Peyer's patch (tissue), 4 donors: ENCODE results near the gene ELL2. TPM values are rescaled to one million over a fixed set of nuclear protein-coding genes. Genes with fewer than 3 reads are reported as not detected.

ENCODE experiments used
- DNase-seq, 3 donors: peaks; one replicate each; pipeline ENCODE4 v3.0.0-alpha.2; 2017 to 2019
- H3K27ac ChIP-seq, 4 donors: fragments of 200-600 bp; sonication (generic); one replicate each; pipeline ENCODE4 v1.5.1; 2016 to 2019
- H3K27me3 ChIP-seq, 2 donors: fragments of 200-600 bp; sonication (generic); one replicate each; pipeline ENCODE4 v1.5.1; 2019
- H3K36me3 ChIP-seq, 3 donors: fragments of 200-600 bp; sonication (generic); one replicate each; pipeline ENCODE4 v1.5.1; 2016 to 2019
- H3K4me1 ChIP-seq, 4 donors: fragments of 200-600 bp; sonication (generic); one replicate each; pipeline ENCODE4 v1.5.1; 2016 to 2019
- H3K4me3 ChIP-seq, 4 donors: fragments of 200-600 bp; sonication (generic); 1 replicate in 3 of 4; 2 replicates in 1 of 4; pipeline ENCODE4 v1.5.1; 2016 to 2019; ENCODE audit warnings: mild to moderate bottlenecking in 1 of 4
- H3K9me3 ChIP-seq, 4 donors: fragments of 200-600 bp; sonication (generic); one replicate each; pipeline ENCODE4 v1.5.1; 2016 to 2019; ENCODE audit warnings: mild to moderate bottlenecking in 1 of 4
- POLR2A ChIP-seq, 2 donors: fragments of 450-650 bp; IDR thresholded peaks; one replicate each; pipeline ENCODE4 v1.5.1; 2017; ENCODE audit warnings: antibody characterized with exemption in 2 of 2, mild to moderate bottlenecking in 2 of 2, moderate library complexity in 2 of 2
- total RNA-seq, 4 donors: library from RNA; depleted of rRNA; stranded (reverse); fragments of >200 nt; gene quantifications; one replicate each; pipeline ENCODE4 v1.1.0, GENCODE V29; 2016
- TF ChIP-seq, protein P1 (sequence below), 6 experiments: fragments of 450-650 bp in 4 of 6; fragments of 200-600 bp in 2 of 6; sonication (generic) in 1 of 6; IDR thresholded peaks; one replicate each; pipeline ENCODE4 v1.5.1; 2017 to 2019; ENCODE audit warnings: antibody characterized with exemption in 6 of 6, mild to moderate bottlenecking in 3 of 6, moderate library complexity in 1 of 6

The ELL2 gene
- total RNA-seq, 4 donors from 2014 or later = 27.9 to 88.3 (median 38.7) TPM

DNA sequence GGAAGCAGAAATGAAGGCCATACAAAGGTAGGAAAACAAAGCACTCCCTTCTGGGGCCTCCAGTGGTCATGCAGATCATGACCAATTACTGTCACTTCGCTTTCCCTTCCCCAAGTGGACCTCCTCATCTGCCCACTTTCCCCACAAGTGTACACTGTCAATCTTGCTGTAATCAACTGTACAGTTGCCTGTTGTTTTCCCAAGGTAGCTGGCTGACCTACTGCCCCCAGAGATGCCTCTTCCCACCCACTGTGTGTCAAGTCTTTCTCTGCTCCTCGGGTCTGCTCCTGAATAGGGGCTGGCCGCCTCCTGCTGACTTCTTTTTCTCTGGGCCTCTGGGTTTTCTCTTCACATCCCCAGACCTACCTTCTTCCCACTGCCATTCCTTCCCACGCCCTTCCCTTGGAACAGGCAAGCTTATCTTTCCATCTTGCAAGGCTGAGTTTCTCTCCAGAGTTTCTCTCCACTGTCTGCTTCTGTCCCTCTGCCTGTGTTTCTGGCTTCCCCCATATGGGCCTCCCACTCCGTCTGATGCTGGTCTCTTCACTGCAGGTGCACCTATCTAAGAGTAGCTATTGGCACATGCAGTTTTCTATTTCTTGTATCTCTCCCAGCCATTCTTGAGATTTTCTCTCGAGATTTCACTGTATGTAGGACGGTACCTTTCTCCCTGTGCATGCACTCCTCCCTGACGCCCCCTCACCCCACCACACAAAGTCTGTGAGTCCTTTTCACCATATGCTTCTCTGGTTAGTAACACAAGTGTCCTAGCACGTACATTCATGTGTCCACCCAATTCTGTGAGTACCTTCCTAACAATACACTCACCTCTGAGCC lies 2.4 kb downstream of the ELL2 start:
- no peaks in the 10 kb centered on the region for H3K36me3 ChIP-seq
- TF ChIP-seq, protein P1, sequence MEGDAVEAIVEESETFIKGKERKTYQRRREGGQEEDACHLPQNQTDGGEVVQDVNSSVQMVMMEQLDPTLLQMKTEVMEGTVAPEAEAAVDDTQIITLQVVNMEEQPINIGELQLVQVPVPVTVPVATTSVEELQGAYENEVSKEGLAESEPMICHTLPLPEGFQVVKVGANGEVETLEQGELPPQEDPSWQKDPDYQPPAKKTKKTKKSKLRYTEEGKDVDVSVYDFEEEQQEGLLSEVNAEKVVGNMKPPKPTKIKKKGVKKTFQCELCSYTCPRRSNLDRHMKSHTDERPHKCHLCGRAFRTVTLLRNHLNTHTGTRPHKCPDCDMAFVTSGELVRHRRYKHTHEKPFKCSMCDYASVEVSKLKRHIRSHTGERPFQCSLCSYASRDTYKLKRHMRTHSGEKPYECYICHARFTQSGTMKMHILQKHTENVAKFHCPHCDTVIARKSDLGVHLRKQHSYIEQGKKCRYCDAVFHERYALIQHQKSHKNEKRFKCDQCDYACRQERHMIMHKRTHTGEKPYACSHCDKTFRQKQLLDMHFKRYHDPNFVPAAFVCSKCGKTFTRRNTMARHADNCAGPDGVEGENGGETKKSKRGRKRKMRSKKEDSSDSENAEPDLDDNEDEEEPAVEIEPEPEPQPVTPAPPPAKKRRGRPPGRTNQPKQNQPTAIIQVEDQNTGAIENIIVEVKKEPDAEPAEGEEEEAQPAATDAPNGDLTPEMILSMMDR (IDR thresholded peaks at IDR 0.05) = peak in 1 of 6 experiments; percentile 2
- no peak for TF ChIP-seq POLR2A (IDR thresholded peaks at IDR 0.05)
- peak in 1 of 3 donors; percentile 39 for DNase-seq
- no peaks in the 10 kb centered on the region for H3K9me3 ChIP-seq
- H3K27ac ChIP-seq = peak overlapping the region in 2 of 4 donors; percentile 5 to 100
- H3K4me1 ChIP-seq = peaks cover 0 to 34% (median 0%) of the 10 kb centered on the region in 4 donors
- peak overlapping the region; percentile 83 to 99 (median 96) for H3K4me3 ChIP-seq
- no peaks in the 10 kb centered on the region for H3K27me3 ChIP-seq

DNA sequence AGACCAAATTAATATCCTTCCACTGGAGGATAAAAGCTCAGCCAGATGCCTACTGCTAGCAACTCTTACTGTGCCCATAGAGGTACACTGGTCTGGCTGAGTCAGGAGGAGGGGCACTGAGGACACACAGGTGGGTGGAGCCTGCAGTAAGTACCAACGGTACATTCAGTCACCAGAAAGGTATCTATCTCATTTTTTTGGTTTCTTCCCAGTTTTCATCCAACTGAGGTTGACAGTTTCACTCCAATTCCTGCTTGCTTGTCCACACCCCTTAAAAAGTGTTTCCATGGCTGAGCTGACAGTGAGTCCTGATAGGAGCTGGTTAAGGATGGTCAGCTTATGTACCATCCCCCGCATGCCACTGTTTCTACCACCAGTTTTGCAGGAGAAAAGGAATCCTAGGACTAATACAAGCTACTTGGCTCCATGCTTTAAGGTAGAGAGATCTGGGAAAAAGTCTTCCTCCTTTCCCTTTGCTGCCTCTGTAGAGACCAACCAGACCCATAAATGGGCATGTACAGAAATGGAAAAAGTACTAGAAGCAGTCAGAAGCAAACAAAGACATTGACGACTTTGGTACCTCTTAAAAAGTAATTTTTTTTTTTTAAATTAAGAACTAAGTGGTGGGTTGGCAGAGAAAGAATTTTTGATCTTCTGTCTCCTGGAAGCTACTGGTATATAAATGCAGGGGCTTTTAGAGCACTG lies 3.2 kb downstream of the ELL2 start:
- no peak for TF ChIP-seq POLR2A (IDR thresholded peaks at IDR 0.05)
- TF ChIP-seq, protein P1 (IDR thresholded peaks at IDR 0.05) = no peak
- no peak overlapping the region for H3K27ac ChIP-seq
- no peaks in the 10 kb centered on the region for H3K36me3 ChIP-seq
- H3K4me3 ChIP-seq = peak overlapping the region in 1 of 4 donors; percentile 99
- H3K27me3 ChIP-seq = no peaks in the 10 kb centered on the region
- peak in 1 of 3 donors; percentile 61 for DNase-seq
- H3K9me3 ChIP-seq = no peaks in the 10 kb centered on the region
- peaks cover 0 to 34% (median 0%) of the 10 kb centered on the region in 4 donors for H3K4me1 ChIP-seq

- peak overlapping the region in 1 of 4 donors; percentile 99 for H3K4me3 ChIP-seq
- no peak overlapping the region for H3K27ac ChIP-seq
- no peaks in the 10 kb centered on the region for H3K9me3 ChIP-seq
- H3K36me3 ChIP-seq = no peaks in the 10 kb centered on the region
- TF ChIP-seq, protein P1 (IDR thresholded peaks at IDR 0.05) = no peak
- no peak for TF ChIP-seq POLR2A (IDR thresholded peaks at IDR 0.05)
- peaks cover 0 to 34% (median 0%) of the 10 kb centered on the region in 4 donors for H3K4me1 ChIP-seq
- no peaks in the 10 kb centered on the region for H3K27me3 ChIP-seq
- no peak for DNase-seq
Observed at GRCh38 chr5:95957561-95958203, 4.0 kb downstream of the ELL2 start.

DNA sequence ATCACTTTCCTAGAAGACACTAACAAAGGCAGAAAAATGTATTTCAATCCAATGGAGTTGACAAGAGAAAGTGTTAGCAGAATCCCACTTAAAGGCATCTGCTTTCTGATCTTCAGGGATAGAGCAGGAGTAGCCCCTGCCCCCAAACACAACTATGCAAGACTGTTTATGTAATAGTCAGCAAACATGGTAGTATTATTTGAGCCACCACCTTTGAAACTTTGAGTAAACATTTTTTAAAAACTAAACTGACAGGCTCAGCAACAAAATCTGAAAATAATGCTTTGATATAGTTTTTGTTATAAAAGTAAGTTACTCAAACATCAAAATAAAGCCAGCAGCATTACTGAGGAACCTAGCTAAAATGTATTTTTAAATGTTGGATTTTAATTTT lies 4.8 kb downstream of the ELL2 start:
- no peaks in the 10 kb centered on the region for H3K36me3 ChIP-seq
- no peak for DNase-seq
- H3K9me3 ChIP-seq = no peaks in the 10 kb centered on the region
- peaks cover 0 to 34% (median 0%) of the 10 kb centered on the region in 4 donors for H3K4me1 ChIP-seq
- H3K4me3 ChIP-seq = no peak overlapping the region
- H3K27ac ChIP-seq = no peak overlapping the region
- no peaks in the 10 kb centered on the region for H3K27me3 ChIP-seq
- TF ChIP-seq, protein P1 (IDR thresholded peaks at IDR 0.05) = no peak
- no peak for TF ChIP-seq POLR2A (IDR thresholded peaks at IDR 0.05)

GRCh38 chr5:95956021-95956899 lies 5.4 kb downstream of the ELL2 start:
- H3K27ac ChIP-seq = no peak overlapping the region
- TF ChIP-seq POLR2A (IDR thresholded peaks at IDR 0.05) = no peak
- TF ChIP-seq, protein P1 (IDR thresholded peaks at IDR 0.05) = no peak
- peaks cover 0 to 34% (median 0%) of the 10 kb centered on the region in 4 donors for H3K4me1 ChIP-seq
- no peaks in the 10 kb centered on the region for H3K36me3 ChIP-seq
- no peak overlapping the region for H3K4me3 ChIP-seq
- no peak for DNase-seq
- no peaks in the 10 kb centered on the region for H3K27me3 ChIP-seq
- no peaks in the 10 kb centered on the region for H3K9me3 ChIP-seq
